Activated CD8-positive, alpha-beta T cell treated with anti-CD3 and anti-CD28 coated beads for 36 hours (primary cell): ENCODE data around the gene ULBP2. TPM values are rescaled to one million over a fixed set of nuclear protein-coding genes. Genes with fewer than 3 reads are reported as not detected.

Experiments
- ATAC-seq: fragments of 200-7000 bp; cut with Tn5 transposase; one replicate; pipeline ENCODE4 v1.10.0; 2021; ENCODE audit warnings: mild to moderate bottlenecking, moderate library complexity
- CTCF ChIA-PET: fragments of 350-600 bp; sonication (Branson Sonifier 250); formaldehyde crosslinking; loops from one replicate; lab custom pipeline; 2021; ENCODE audit warnings: antibody characterized with exemption; lab: Charles Lee
- POLR2A ChIA-PET: fragments of 350-600 bp; sonication (Branson Sonifier 250); formaldehyde crosslinking; loops from one replicate; lab custom pipeline; 2021; ENCODE audit warnings: antibody characterized with exemption; lab: Charles Lee
- DNase-seq: peaks from one replicate; pipeline ENCODE4 v3.0.0-alpha.2; 2020
- H3K27ac Mint-ChIP-seq: one replicate; pipeline ENCODE4 v1.8.0; 2021; ENCODE audit warnings: mild to moderate bottlenecking, mixed read lengths
- H3K27me3 Mint-ChIP-seq: one replicate; pipeline ENCODE4 v1.8.0; 2021; ENCODE audit warnings: mixed read lengths
- H3K36me3 Mint-ChIP-seq: one replicate; pipeline ENCODE4 v1.8.0; 2021; ENCODE audit warnings: low read depth, mixed read lengths
- H3K4me1 Mint-ChIP-seq: one replicate; pipeline ENCODE4 v1.8.0; 2021; ENCODE audit warnings: low read depth, mixed read lengths
- H3K4me3 Mint-ChIP-seq: one replicate; pipeline ENCODE4 v1.8.0; 2021; ENCODE audit warnings: mild to moderate bottlenecking, moderate library complexity, mixed read lengths
- H3K9me3 Mint-ChIP-seq: one replicate; pipeline ENCODE4 v1.8.0; 2021; ENCODE audit warnings: mixed read lengths
- intact Hi-C: fragments of 100-400 bp; cut with micrococcal nuclease; formaldehyde crosslinking; loops from one replicate; pipeline ENCODE4 v1.10.0; 2022
- total RNA-seq, 2 experiments: library from RNA; stranded (reverse); gene quantifications; one replicate each; pipeline ENCODE4 v1.2.3, GENCODE V29; 2021
- TF ChIP-seq, protein P1 (sequence below): fragments of 200-600 bp; IDR thresholded peaks from one replicate; pipeline ENCODE4 v1.8.0; 2022; ENCODE audit warnings: antibody characterized with exemption, mild to moderate bottlenecking

Gene ULBP2
- total RNA-seq, 2 experiments from 2014 or later: 0.38 to 0.67 TPM

DNA sequence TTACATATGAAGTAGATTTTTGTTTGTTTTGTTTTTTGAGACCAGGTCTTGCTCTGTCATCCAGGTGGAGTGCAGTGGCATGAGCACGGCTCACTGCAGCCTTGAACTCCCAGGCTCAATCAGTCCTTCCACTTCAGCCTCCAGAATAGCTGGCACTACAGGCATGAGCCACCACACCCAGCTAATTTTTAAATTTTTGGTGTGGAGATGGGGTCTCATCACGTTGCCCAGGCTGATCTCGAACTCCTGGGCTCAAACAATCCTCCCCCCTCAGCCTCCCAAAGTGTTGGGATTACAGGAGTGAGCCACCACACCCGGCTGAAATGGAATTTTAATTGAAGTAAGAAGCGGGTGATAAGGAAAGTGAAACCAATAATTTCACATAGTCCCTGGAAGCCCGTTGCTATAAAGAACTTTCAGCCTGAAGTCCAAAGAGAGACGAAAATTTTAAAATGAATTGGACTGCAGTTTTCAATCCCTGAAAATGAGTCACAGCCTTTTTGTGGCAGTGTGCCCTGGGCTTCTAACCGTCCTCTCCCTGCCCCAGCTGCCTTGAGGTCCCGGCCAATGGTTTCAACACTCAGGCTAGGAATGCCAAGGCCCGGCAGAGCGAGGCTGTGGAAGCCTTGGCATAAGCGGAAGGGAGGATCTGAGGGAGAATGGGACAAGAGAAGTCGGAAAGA is 44.7 kb upstream of the ULBP2 start:
- TF ChIP-seq, protein P1, sequence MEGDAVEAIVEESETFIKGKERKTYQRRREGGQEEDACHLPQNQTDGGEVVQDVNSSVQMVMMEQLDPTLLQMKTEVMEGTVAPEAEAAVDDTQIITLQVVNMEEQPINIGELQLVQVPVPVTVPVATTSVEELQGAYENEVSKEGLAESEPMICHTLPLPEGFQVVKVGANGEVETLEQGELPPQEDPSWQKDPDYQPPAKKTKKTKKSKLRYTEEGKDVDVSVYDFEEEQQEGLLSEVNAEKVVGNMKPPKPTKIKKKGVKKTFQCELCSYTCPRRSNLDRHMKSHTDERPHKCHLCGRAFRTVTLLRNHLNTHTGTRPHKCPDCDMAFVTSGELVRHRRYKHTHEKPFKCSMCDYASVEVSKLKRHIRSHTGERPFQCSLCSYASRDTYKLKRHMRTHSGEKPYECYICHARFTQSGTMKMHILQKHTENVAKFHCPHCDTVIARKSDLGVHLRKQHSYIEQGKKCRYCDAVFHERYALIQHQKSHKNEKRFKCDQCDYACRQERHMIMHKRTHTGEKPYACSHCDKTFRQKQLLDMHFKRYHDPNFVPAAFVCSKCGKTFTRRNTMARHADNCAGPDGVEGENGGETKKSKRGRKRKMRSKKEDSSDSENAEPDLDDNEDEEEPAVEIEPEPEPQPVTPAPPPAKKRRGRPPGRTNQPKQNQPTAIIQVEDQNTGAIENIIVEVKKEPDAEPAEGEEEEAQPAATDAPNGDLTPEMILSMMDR: no peak
- H3K27ac Mint-ChIP-seq: no peak overlapping the region
- peaks cover 7% of the 10 kb centered on the region for H3K27me3 Mint-ChIP-seq
- DNase-seq: no peak
- H3K4me1 Mint-ChIP-seq: peaks cover 12% of the 10 kb centered on the region
- CTCF ChIA-PET: interaction anchor here (0.7 kb wide), 1 partner anchor 27 kb away, joined by 3 read pairs; no protein-coding TSS in a partner anchor
- no peaks in the 10 kb centered on the region for H3K9me3 Mint-ChIP-seq
- POLR2A ChIA-PET: no interaction called here
- no peak overlapping the region for H3K4me3 Mint-ChIP-seq
- H3K36me3 Mint-ChIP-seq: no peaks in the 10 kb centered on the region
- intact Hi-C loops: no loop called here
- no peak for ATAC-seq

DNA sequence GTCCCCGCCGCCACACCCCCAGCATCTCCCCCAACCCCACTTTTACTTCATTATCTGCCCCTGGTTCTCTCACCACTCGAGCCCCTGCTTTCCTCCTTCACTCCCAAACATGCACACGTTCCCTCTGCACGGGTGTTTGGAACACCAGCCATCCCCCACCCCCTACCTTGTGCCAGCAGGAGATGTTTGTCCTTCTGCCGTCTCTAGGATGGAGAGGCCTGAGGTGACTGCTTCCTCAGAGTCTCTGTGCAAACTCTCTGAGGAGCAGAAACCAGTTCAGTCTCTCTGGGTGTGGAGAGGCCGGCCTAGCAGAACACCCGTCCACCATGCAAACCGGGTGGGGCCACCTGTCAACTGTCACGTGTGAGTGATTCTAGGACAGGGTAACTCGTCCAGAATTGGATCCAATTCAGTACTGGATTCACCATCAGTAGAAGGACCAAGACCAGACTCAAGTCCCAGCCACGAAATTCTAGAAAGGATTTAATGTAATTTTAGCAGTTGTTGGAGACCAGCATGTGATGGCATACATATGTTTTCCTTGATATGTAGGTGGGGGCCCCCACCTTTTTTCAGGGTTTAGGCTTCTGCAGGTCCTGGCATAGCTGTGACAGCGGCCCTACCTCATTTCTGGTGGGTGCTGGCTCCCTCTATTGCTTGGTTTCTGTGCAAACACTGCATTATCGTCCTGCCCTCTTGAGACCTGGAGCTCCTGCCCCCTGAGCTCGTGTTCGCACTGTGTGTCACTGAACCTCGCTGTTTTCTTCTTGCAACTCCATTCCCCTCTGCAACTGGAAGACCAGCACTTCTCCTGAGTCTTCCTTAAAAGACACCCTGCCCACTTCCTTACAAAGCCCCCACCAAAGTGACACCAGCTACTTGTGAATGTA is 43.7 kb upstream of the ULBP2 start, which contains the start of gene RAET1E:
RAET1E (minus strand) TSS at position 259 of the 890 bp plus-strand sequence. CDS start 7,212 bp downstream, outside the sequence.
- Mint-ChIP-seq H3K4me3 (no peak within 1 kb of the TSS), H3K27me3 (peaks cover 7% of the 10 kb centered on the region), H3K9me3 (no peaks in the 10 kb centered on the region), H3K27ac (no peak within 1 kb of the TSS), H3K4me1 (peaks cover 12% of the 10 kb centered on the region), H3K36me3 (no peaks in the 10 kb centered on the region)
- CTCF ChIA-PET: interaction anchor here (1.0 kb wide), 1 partner anchor 58 kb away, joined by 3 read pairs; no protein-coding TSS in a partner anchor
- DNase-seq (no peak), ATAC-seq (no peak)
- POLR2A ChIA-PET: no interaction called here
- intact Hi-C loops: no loop called here
- TF ChIP-seq, protein P1: no peak

DNA sequence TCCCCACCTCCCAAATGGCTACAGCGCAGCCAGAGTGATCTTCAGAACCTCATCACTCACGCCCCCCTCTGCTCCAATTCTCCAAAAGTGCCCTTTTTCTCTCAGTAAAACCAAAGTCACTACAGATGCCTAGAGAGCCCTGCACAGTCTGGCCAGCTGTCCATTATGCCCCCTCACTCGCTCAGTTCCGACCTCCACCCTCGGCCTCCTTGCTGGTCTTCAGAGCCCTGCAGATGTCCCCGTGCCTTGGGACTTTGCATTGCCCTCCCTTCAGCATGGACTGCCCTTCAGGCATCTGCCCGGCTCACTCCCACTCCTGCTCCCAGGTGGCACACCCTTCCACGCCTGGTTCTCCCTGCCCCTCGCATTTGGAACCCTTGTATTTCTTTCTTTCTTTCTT is 42.8 kb upstream of the ULBP2 start:
- ChIA-PET CTCF (interaction anchor here (1.0 kb wide), 1 partner anchor 58 kb away, joined by 3 read pairs; no protein-coding TSS in a partner anchor), POLR2A (no interaction called here)
- intact Hi-C loops: no loop called here
- Mint-ChIP-seq H3K36me3 (no peaks in the 10 kb centered on the region), H3K4me1 (peaks cover 12% of the 10 kb centered on the region), H3K27ac (no peak overlapping the region), H3K4me3 (no peak overlapping the region), H3K27me3 (peaks cover 1% of the 10 kb centered on the region), H3K9me3 (no peaks in the 10 kb centered on the region)
- TF ChIP-seq, protein P1: no peak
- ATAC-seq: no peak
- no peak for DNase-seq

- Mint-ChIP-seq H3K4me1 (peaks cover 12% of the 10 kb centered on the region), H3K4me3 (no peak overlapping the region), H3K27me3 (peaks cover 1% of the 10 kb centered on the region), H3K36me3 (no peaks in the 10 kb centered on the region), H3K9me3 (no peaks in the 10 kb centered on the region), H3K27ac (no peak overlapping the region)
- intact Hi-C loops: no loop called here
- TF ChIP-seq, protein P1: no peak
- CTCF ChIA-PET: interaction anchor here (1.1 kb wide), 1 partner anchor 59 kb away, joined by 3 read pairs; no protein-coding TSS in a partner anchor
- POLR2A ChIA-PET: no interaction called here
- no peak for ATAC-seq
- DNase-seq: no peak
These were observed 42.3 kb upstream of the ULBP2 start for GRCh38 chr6:149899486-149899885.
